Islet precursor cell (in vitro differentiated cells): Measurements from ENCODE around the gene NCOA4.
"Not testable (repeated sequence)": the region's sequence is repeated elsewhere in the genome, so short reads cannot be mapped to it uniquely, and the experiment has no call there.

Experiments used
- DNase-seq: peaks from one replicate; pipeline ENCODE4 v3.0.0-alpha.2; 2018

NCOA4 gene

DNA sequence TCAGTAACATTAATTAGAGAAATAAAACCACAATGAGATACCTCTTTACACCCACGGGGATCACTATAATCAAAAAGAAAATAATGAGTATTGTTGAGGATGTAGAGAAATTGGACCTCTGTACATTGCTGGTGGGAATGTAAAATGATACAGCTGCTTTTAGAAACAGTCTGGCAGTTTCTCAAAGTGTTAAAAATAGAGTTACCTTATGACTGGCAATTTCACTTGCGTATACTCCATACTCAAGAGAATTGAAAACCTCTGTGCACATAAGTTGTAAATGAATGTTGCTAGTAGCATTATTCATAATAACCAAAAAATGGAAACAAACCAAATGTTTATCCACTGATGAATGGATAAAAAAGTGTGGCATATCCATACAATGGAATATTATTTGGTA lies 51.9 kb downstream of the NCOA4 start:
- DNase-seq = not testable (repeated sequence)

DNA sequence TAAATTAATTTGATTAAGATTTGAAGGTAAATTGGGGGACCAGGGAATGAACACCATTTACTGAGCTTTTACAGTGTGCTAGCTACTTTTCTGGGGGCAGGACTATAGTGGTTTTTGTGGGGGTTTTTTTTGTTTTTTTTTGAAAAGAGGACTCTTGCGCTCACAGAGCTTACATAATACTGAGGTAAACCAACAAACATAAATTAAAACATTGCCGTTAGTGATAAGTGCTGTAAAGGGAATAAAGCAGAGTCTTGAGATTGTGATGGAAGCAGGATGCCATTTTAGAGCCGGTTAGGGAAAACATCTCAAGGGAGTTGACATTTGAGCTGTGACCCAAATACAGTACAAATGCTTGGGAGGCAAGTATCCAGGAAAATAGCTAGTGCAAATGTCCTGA lies 56.4 kb downstream of the NCOA4 start:
- DNase-seq = not testable (repeated sequence)

DNA sequence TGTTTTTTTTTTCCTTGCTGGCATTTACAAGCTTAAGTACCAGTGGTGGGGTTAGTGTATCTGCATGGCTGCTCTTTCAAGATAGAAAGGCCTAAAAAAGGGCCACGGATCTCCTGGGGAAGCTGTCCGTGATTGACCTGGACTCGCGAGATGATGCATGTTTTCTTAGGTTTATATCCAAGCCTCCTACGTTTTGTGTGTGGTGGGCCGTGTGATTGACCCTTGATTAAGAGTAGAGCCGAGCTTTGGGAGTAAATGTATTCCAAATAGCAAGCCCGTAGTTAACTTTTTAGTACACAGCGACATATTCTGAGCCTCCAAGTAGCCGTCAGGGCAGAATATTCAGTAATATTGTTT lies 57.6 kb downstream of the NCOA4 start:
- DNase-seq = not testable (repeated sequence)

DNA sequence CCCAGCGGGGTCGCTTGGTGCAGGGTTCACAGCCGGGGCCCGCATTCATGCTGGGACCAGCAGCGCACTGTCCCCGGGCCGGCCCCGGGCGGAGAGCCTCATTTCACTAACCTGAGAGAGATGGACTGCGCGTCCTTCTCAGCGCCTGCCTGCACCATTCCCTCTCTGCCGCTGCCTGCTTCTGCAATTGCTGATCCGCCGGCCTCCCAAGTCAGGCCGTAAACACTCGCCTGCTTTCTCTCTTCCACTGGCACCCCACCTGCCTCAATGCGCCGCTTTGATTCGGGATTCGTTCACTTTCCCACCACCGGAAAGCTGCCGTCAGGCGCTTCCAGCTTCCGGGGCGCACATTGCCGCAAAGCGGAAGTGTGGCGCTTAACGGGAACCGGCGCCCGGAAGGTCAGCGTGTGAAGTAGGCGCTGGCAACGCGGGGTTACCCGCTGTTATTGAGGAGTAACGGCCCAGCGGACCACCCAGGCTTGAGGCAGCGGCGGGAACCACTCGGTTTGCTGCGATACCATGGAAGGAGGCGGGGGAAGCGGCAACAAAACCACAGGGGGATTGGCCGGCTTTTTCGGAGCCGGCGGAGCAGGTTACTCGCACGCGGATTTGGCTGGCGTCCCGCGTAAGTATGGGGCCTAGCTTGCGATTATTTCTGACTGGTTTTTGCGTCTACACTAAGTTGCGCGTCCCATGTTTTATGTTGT lies 58.2 kb downstream of the NCOA4 start, which contains the start of gene TIMM23:
TIMM23 (plus strand) TSS at position 384 of the 707 bp plus-strand sequence; CDS start at position 520, 136 bp downstream.
- DNase-seq = peak; percentile 91

DNA sequence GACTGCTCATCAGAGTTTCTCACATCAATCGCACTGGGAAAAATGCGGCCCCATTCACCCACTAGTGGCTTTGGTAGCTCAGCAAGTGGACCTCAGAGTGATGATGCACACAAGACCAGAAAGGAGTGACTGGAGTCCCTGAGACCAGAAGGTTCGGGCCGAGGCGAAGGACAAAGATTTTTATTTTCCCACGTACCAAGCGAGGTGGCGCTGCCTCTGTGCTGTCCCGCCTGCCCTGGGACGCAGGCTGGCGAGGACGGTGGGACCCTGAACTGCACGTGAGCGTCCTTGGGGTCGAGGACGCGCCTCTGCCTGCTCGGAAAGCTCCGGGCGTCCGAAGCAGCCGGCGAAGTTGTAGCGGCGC lies 58.7 kb downstream of the NCOA4 start:
- peak; percentile 57 for DNase-seq

DNA sequence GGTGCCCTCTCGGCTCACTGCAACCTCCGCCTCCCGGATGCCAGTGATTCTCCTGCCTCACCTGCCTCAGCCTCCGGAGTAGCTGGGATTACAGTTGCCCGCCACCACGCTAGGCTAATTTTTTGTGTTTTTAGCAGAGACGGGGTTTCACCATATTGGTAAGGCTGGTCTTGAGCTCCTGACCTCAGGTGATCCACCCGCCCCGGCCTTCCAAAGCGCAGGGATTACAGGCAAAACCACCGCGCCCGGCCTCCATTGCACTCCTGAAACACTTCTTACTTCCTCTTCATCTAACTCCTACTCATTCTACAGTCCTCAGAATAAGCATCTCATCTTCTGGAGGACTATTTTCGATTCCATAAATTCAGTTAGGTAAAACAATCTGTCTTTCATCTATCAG lies 59.4 kb downstream of the NCOA4 start:
- not testable (repeated sequence) for DNase-seq

DNA sequence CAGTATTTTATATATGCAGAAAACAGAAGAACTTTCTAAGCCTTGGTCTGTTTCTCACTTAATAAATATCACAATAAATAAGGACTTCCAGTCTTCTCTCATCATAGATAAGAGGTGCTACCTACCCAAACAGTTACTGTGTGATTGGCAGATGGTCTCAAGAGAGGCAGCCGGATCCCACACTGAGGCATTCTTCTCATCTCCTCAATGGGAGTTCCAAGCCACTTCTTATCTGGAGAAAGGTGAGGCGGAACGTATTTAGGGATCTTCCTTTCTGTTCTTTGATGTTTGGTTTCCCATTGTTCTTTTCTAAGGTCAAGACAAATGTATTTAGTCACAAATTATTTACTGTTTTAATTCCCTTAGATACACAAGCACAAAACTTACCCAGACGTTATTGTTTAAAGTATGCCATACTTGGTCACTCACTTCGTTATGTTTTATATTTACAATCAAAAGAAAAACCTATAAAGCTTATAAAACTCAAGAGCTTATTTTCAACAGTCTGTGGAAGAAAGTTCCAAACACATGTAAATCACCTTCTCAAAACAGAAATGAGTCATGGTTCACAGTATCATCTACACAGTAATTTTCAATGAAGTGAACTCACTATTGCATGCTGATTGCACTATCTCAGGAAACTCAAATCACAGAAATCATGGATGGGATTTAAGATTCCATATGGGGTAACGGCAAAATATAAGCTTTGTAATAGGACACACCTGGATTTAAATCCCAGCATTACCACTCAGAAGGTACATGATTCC lies 67.6 kb downstream of the NCOA4 start:
- DNase-seq = not testable (repeated sequence)

DNA sequence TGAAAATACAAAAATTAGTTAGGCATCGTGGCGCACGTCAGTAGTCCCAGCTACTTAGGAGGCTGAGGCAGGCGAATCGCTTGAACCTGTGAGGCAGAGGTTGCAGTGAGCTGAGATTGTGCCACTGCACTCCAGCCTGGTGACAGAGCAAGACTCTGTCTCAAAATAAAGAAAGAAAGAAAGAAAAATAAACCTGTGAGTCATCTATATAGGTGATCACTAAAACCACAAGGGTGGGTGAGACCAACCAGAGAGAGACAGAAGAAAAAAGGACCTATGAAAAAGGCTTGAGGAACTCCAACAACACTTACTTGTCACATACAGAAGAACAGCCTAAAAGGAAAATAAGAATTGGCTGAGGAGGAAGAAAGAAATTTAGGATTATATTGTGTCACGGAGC lies 72.5 kb downstream of the NCOA4 start:
- not testable (repeated sequence) for DNase-seq

DNA sequence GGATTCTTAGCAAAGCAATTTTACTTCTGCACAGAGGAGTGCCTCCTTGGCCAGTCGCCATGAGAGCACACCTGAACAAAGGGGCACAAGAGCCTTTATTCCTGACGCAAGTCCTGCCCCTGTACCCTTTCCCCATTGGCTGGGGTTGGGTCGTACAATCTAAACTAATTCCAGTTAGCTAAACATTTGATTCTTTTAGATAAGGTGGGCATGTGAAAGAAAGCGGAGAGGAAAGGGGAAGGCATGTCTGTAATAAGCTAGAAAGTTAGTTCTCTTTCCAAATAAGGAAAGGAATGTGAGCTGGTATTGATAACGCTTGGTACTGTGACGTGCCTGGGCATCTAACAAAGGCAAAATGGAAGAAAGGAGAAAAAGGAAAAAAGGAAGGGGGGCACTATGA lies 73.8 kb downstream of the NCOA4 start:
- DNase-seq = not testable (repeated sequence)
